Endothelial cell of umbilical vein (primary cell): Measurements from ENCODE around the gene PRC1. TPM values are rescaled to one million over a fixed set of nuclear protein-coding genes. Genes with fewer than 3 reads are reported as not detected.

Experiments used
- BruUV-seq: library from RNA; stranded (reverse); fragments of 400-500 nt; replicated peaks from 2 replicates; lab custom pipeline; 2021; lab: Mats Ljungman, UMichigan
- CTCF ChIA-PET: fragments of 300-600, 350-600 bp; sonication (Branson Sonifier 250); formaldehyde crosslinking; loops from one replicate; lab custom pipeline; 2021; ENCODE audit warnings: antibody characterized with exemption, inconsistent platforms; lab: Charles Lee
- POLR2A ChIA-PET: fragments of 300-600, 350-600 bp; sonication (Branson Sonifier 250); formaldehyde crosslinking; loops from one replicate; lab custom pipeline; 2021; ENCODE audit warnings: antibody characterized with exemption, inconsistent platforms; lab: Charles Lee
- DNase-seq: peaks from one replicate; pipeline ENCODE4 v3.0.0-alpha.2; 2011; ENCODE audit warnings: low read depth, low spot score
- FAIRE-seq: peaks from 2 replicates; lab custom pipeline; 2011; peaks lifted over from hg19 to GRCh38; lab: Jason Lieb, UNC
- H2AFZ ChIP-seq: 2 replicates; pipeline ENCODE4 v1.6.0; 2012; ENCODE audit warnings: low read depth, low read length, control low read depth, inconsistent platforms
- H3K27ac ChIP-seq: 2 replicates; pipeline ENCODE4 v1.5.1; 2011; ENCODE audit warnings: low read depth, mild to moderate bottlenecking, control low read depth, low read length, moderate library complexity; ENCODE audit not compliant: insufficient read depth
- H3K27me3 ChIP-seq, 2 experiments: 2 replicates each; pipeline versions ENCODE4 v1.6.0 to v1.6.1; 2011; ENCODE audit warnings: low read length in 2 of 2, mixed read lengths in 1 of 2; ENCODE audit not compliant: control insufficient read depth in 2 of 2, insufficient read depth in 2 of 2
- H3K36me3 ChIP-seq, 2 experiments: 2 replicates in 1 of 2; 3 replicates in 1 of 2; pipeline ENCODE4 v1.5.1; 2011; ENCODE audit warnings: low read length in 2 of 2, mild to moderate bottlenecking in 1 of 2, moderate library complexity in 1 of 2; ENCODE audit not compliant: control insufficient read depth in 2 of 2, insufficient read depth in 2 of 2; ENCODE audit errors: extremely low read depth in 1 of 2
- H3K4me1 ChIP-seq: 3 replicates; pipeline ENCODE4 v1.5.1; 2011; ENCODE audit warnings: mild to moderate bottlenecking, low read length; ENCODE audit not compliant: control insufficient read depth, insufficient read depth; ENCODE audit errors: extremely low read depth
- H3K4me2 ChIP-seq: 2 replicates; pipeline ENCODE4 v1.6.1; 2011; ENCODE audit warnings: low read length, control low read depth, mixed read lengths; ENCODE audit not compliant: insufficient read depth
- H3K4me3 ChIP-seq, 3 experiments: fragments of 200-600 bp in 1 of 3; sonication (generic), shearing (Covaris generic) in 1 of 3; replicated peaks in 1 of 3; 2 replicates each; pipeline ENCODE4 v1.5.1; 2011 to 2016; ENCODE audit warnings: control low read depth in 3 of 3, low read length in 3 of 3, mild to moderate bottlenecking in 2 of 3, inconsistent platforms in 1 of 3, low read depth in 1 of 3, moderate library complexity in 1 of 3; ENCODE audit not compliant: insufficient read depth in 1 of 3
- H3K79me2 ChIP-seq: 2 replicates; pipeline ENCODE4 v1.6.0; 2012; ENCODE audit warnings: low read length, inconsistent platforms; ENCODE audit not compliant: control insufficient read depth, insufficient read depth
- H3K9ac ChIP-seq: replicated peaks from 2 replicates; pipeline ENCODE3; 2011; ENCODE audit warnings: low read length, control low read depth; ENCODE audit not compliant: insufficient read depth; ENCODE audit errors: extremely low read depth
- H3K9me1 ChIP-seq: replicated peaks from 3 replicates; pipeline ENCODE4 v1.6.0; 2011; ENCODE audit warnings: mild to moderate bottlenecking, low read length; ENCODE audit not compliant: control insufficient read depth, insufficient read depth; ENCODE audit errors: extremely low read depth
- H3K9me3 ChIP-seq: replicated peaks from 2 replicates; pipeline ENCODE4 v1.5.1; 2012; ENCODE audit warnings: low read length, inconsistent platforms; ENCODE audit not compliant: control insufficient read depth, insufficient read depth
- H4K20me1 ChIP-seq: replicated peaks from 2 replicates; pipeline ENCODE3; 2011; ENCODE audit warnings: mild to moderate bottlenecking, low read length; ENCODE audit not compliant: control insufficient read depth, insufficient read depth; ENCODE audit errors: extremely low read depth
- EZH2 ChIP-seq: IDR thresholded peaks from 2 replicates; pipeline ENCODE4 v1.6.1; 2012; ENCODE audit warnings: borderline replicate concordance, low read depth, mild to moderate bottlenecking, moderate library complexity, low read length, inconsistent platforms; ENCODE audit not compliant: severe bottlenecking
- FOS ChIP-seq: IDR thresholded peaks from 2 replicates; pipeline ENCODE4 v1.6.1; 2011; ENCODE audit warnings: mild to moderate bottlenecking, low read length, moderate library complexity, borderline replicate concordance; ENCODE audit not compliant: insufficient read depth
- GATA2 ChIP-seq: IDR thresholded peaks from 2 replicates; pipeline ENCODE4 v1.7.0; 2011; ENCODE audit warnings: low read depth, mild to moderate bottlenecking, moderate library complexity, mixed read lengths, low read length; ENCODE audit not compliant: insufficient read length, insufficient read depth
- JUN ChIP-seq: IDR thresholded peaks from 2 replicates; pipeline ENCODE4 v1.6.1; 2011; ENCODE audit warnings: borderline replicate concordance, low read depth; ENCODE audit not compliant: insufficient read length, insufficient read depth
- MYC ChIP-seq: IDR thresholded peaks from one replicate; pipeline ENCODE4 v1.6.1; 2011; ENCODE audit warnings: mild to moderate bottlenecking, low read depth, low read length
- POLR2A ChIP-seq: IDR thresholded peaks from 2 replicates; pipeline ENCODE4 v1.6.1; 2012; ENCODE audit warnings: low read depth, mild to moderate bottlenecking, control low read depth, low read length
- POLR2AphosphoS5 ChIP-seq: IDR thresholded peaks from 2 replicates; pipeline ENCODE4 v1.6.1; 2012; ENCODE audit warnings: low read depth, mild to moderate bottlenecking, control low read depth, low read length, moderate library complexity; ENCODE audit not compliant: insufficient read depth
- dilution Hi-C: fragments of 300-500 bp; cut with MboI; formaldehyde crosslinking; loops from one replicate; pipeline ENCODE4 v1.15.0; 2019; ENCODE audit warnings: low sequenced_read_pairs; ENCODE audit not compliant: extremely low pct_ligation_motif_present
- intact Hi-C: fragments of 100-400 bp; cut with micrococcal nuclease; formaldehyde crosslinking; loops from one replicate; pipeline ENCODE4 v1.10.0; 2022
- polyA plus RNA-seq, 4 experiments: library from polyadenylated mRNA; depleted of rRNA in 3 of 4; stranded (reverse) in 3 of 4; unstranded in 1 of 4; fragments of >200 nt; gene quantifications; 2 replicates each; pipeline versions ENCODE4 v1.2.1 to v1.2.3, GENCODE V29; 2011 to 2012; ENCODE audit warnings: missing spikeins in 1 of 4
- total RNA-seq: library from RNA; stranded (reverse); gene quantifications from 2 replicates; pipeline ENCODE4 v1.2.3, GENCODE V29; 2021
- TF ChIP-seq, protein P1 (sequence below), 2 donors: IDR thresholded peaks; 1 replicate in 1 of 2; 2 replicates in 1 of 2; pipeline ENCODE4 v1.5.1; 2011; ENCODE audit warnings: low read length in 2 of 2, mild to moderate bottlenecking in 2 of 2, moderate library complexity in 2 of 2, control low read depth in 1 of 2, inconsistent platforms in 1 of 2, low read depth in 1 of 2; ENCODE audit not compliant: insufficient read depth in 1 of 2; ENCODE audit errors: extremely low read depth in 1 of 2
- TF ChIP-seq, protein P2 (sequence below): IDR thresholded peaks from 2 replicates; pipeline ENCODE4 v1.6.1; 2011; ENCODE audit not compliant: insufficient read depth, insufficient read length

Gene PRC1
- total and polyA plus RNA-seq, 2 donors (not counting 3 experiments of a cell fraction or from before 2014, with no cell fraction given): 171 to 280 TPM

DNA sequence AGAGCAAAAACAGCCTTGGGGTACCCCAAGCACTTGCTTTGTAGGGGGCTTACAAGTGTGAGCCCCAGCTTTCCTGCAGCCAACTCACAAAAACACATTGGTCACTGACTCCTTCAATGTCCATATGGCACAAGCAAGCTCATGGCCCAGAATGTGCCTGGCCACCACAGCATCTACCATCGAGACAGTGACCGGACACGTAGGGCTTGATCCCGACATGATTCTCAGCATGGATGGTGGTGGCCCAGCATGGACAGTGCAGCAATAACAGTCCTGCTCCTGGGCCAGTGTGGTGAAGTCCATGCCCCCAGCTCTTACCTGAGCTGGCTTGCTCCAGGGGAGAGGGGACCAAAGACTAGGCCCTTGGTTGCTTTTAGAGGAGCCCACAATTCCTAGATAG, 53.3 kb downstream of the PRC1 start:
- Histone ChIP-seq H3K27me3 (no peaks in the 10 kb centered on the region), H3K4me3 (no peak overlapping the region), H3K9me3 (no peaks in the 10 kb centered on the region), H3K9me1 (no peaks in the 10 kb centered on the region), H3K36me3 (peaks cover 19 to 44% of the 10 kb centered on the region in 2 experiments), H3K79me2 (peaks cover 11% of the 10 kb centered on the region), H3K4me1 (peaks cover 9% of the 10 kb centered on the region), H4K20me1 (no peaks in the 10 kb centered on the region), H3K9ac (no peak overlapping the region), H3K27ac (no peak overlapping the region), H2AFZ (no peak overlapping the region), H3K4me2 (no peak overlapping the region)
- DNase-seq (no peak), FAIRE-seq (no peak)
- CTCF ChIA-PET: interaction anchor here (1.2 to 3.9 kb wide), 2 partner anchors 14 to 16 kb away, joined by 3 to 13 read pairs; partner anchors contain the start of gene RCCD1
- TF ChIP-seq, protein P1, sequence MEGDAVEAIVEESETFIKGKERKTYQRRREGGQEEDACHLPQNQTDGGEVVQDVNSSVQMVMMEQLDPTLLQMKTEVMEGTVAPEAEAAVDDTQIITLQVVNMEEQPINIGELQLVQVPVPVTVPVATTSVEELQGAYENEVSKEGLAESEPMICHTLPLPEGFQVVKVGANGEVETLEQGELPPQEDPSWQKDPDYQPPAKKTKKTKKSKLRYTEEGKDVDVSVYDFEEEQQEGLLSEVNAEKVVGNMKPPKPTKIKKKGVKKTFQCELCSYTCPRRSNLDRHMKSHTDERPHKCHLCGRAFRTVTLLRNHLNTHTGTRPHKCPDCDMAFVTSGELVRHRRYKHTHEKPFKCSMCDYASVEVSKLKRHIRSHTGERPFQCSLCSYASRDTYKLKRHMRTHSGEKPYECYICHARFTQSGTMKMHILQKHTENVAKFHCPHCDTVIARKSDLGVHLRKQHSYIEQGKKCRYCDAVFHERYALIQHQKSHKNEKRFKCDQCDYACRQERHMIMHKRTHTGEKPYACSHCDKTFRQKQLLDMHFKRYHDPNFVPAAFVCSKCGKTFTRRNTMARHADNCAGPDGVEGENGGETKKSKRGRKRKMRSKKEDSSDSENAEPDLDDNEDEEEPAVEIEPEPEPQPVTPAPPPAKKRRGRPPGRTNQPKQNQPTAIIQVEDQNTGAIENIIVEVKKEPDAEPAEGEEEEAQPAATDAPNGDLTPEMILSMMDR (IDR thresholded peaks at IDR 0.05; ENCODE audit: extremely low read depth in 1 of 2, insufficient read depth in 1 of 2, low read depth in 1 of 2, low read length in 2 of 2): no peak
- TF ChIP-seq JUN (no peak), POLR2A (no peak), FOS (no peak), GATA2 (no peak), EZH2 (no peak), POLR2AphosphoS5 (no peak), MYC (no peak)
- TF ChIP-seq, protein P2, sequence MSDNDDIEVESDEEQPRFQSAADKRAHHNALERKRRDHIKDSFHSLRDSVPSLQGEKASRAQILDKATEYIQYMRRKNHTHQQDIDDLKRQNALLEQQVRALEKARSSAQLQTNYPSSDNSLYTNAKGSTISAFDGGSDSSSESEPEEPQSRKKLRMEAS: no peak
- intact Hi-C loops (no loop called here), dilution Hi-C loops (no loop called here)
- POLR2A ChIA-PET: no interaction called here
- BruUV-seq: no TSS peak
